ENCODE results near the gene CPA5.

GRCh38 chr7:130386876-130387275, 42.3 kb downstream of the CPA5 start:
- TF ChIP-seq, protein P1, sequence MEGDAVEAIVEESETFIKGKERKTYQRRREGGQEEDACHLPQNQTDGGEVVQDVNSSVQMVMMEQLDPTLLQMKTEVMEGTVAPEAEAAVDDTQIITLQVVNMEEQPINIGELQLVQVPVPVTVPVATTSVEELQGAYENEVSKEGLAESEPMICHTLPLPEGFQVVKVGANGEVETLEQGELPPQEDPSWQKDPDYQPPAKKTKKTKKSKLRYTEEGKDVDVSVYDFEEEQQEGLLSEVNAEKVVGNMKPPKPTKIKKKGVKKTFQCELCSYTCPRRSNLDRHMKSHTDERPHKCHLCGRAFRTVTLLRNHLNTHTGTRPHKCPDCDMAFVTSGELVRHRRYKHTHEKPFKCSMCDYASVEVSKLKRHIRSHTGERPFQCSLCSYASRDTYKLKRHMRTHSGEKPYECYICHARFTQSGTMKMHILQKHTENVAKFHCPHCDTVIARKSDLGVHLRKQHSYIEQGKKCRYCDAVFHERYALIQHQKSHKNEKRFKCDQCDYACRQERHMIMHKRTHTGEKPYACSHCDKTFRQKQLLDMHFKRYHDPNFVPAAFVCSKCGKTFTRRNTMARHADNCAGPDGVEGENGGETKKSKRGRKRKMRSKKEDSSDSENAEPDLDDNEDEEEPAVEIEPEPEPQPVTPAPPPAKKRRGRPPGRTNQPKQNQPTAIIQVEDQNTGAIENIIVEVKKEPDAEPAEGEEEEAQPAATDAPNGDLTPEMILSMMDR (IDR thresholded peaks at IDR 0.05; ENCODE audit: low read depth, low read length) = no peak
- no peak for TF ChIP-seq EZH2phosphoT487 (IDR thresholded peaks at IDR 0.05; ENCODE audit: low read depth)
